GM21423 (cell line): Measurements from ENCODE around the gene RASSF10.

Experiments used
- ATAC-seq: cut with Tn5 transposase; IDR thresholded peaks from one replicate; pipeline ENCODE4 v1.9.1; 2021; ENCODE audit warnings: mild to moderate bottlenecking, moderate library complexity; ENCODE audit not compliant: unreplicated experiment

RASSF10 gene

DNA sequence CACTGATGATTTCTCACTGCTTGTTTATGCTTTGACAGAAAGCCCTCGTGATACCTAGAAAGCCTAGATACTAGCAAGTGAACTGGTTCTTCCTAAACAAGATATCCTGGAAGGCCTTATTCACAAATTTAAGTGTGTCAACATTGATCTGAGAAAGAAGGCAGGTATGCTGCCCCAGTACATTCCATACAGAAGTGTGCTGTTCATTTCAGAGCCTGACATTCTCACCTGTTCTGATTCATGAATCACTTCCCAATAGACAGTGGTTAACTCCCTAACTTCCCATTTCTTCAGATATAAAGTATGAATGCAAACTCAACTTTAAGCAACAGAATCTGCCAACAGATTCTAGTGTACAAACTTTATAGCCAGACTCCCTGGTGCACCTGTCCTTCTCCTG lies 15.5 kb upstream of the RASSF10 start:
- ATAC-seq: no peak

DNA sequence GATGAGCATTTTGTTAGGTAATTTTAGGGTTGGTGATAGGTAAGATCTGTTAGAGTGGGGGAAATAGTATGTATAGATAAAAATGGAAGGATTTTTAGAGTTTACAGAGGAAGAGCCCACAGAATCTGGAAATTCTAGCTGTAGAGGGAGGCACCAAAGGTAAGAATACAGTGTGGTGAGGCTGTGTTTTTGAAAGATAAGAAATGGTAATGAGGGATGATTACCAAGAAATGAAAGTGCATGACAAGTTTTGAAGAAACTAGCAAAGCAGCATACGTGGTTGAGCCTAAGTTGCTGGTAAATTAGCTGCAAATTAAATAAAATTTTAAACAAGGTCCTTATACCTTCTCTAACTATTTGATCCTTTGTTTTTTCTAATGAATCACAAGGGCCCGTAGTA lies 14.6 kb upstream of the RASSF10 start:
- ATAC-seq: no peak

DNA sequence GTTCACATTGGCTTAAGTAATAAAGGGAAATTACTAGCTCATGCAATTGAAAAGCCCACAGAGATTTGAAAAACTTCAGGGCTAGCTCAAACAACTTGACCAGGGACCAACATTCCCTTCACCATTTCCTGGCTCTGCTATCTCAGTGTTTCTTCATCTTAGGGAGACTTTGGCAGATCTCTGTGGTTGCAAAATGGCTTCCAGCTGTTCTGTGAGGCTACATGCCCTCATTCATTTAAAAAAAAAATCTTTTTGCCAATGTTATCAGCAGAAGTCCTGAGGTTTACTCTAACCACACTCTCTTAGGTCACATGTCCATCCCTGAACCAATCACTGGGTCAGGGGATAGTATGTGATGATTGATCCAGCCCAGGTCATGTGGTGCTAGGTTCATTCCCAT lies 13.9 kb upstream of the RASSF10 start:
- no peak for ATAC-seq

DNA sequence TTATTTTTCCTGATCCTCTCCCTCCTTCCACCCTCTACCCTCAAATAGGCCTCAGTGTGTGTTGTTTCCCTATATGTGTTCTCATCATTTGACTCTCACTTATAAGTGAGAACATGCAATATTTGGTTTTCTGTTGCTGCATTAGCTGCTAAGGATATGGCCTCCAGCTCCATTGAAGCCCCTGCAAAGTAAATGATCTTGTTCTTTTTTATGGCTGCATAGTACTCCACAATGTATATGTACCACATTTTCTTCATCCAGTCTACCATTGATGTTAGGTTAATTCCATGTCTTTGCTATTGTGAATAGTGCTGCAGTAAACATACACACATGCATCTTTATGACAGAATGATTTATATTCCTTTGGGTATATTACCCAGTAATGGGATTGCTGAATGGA lies 13.3 kb upstream of the RASSF10 start:
- no peak for ATAC-seq

DNA sequence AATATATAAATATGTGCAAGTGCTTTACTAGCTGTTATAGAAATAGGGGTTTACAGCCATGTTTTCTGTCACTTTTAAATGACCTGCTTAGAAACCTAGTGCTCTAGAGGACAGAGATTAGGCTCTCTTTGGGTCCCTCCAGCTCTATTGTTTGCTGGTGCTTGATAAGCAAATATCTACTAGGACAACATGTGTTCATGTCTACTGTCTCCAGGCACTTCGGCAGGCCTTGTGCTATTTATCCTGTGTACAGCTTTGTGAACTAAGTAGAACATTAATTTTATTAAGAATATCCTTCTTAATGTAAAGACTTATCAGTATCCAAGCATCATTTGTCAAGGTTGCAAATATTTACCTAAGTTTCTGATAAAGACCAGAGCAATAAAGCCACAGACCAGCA lies 11.9 kb upstream of the RASSF10 start:
- no peak for ATAC-seq

DNA sequence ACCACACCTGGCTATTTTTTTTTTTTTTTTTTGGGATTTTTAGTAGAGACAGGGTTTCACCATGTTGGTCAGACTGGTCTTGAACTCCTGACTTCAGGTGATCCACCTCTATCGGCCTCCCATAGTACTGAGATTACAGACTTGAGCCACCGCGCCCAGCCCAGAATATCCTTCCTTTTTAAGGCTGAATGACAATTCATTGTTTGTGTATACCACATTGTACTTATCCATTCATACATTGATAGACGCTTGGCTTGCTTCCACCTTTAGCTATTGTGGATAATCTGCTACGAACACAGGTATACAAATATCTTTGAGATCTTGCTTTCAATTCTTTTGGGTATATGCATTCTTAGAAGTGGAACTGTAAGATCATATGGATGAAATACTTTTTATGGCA lies 10.8 kb upstream of the RASSF10 start:
- ATAC-seq: no peak

DNA sequence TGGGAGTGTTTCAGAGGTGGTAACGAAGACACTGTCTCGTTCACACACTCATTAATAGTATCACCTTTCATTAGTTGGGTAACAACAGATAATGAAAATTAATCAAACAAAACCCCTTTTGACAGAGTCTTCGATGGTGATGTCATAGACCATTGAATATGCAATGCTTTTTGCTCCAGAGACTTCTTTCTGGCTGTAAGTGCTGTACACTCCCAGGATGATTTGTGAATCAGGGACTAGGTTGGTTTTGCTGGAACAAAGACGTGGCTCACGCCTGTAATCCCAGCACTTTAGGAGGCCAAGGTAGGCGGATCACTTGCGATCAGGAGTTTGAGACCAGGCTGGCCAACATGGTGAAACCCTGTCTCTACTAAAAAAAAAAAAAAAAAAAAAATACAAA lies 9.5 kb upstream of the RASSF10 start:
- no peak for ATAC-seq

DNA sequence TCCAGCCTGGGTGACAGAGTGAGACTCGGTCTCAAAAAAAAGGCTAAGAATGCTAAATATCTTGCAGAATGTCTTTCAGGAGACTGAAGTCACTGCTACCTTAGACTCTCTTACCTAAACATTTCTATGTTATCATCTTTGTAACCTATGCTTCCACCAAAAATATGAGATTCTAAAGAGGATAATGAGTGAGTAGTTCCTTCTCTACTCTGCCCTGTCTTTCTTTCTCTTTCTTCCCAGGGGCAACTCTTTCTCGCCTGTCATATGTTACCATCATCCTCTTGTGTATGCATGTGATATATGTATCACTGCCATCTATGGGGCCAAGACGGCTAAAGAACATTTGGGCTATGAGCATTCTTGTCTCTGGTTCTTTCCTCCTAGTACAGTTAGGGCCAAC lies 9.0 kb upstream of the RASSF10 start:
- ATAC-seq: no peak

DNA sequence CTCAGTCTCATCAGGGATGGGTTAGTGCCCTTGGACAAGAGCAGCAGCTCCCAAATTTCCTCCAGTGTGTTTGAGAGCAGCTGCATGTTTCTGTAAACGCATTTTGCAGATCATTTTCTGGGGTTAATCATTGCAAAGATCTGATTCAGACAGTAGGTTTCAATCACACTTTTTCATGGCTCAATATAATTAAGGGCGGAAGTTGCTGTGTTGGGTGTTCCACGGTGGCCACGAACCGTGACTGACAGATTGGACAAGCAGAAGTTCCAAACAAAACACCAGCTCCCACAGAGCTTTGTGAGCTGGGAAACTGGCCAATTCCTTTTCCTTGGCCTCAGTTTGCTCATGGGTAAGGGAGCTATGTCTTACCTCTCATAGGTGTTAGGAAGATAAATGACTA lies 8.4 kb upstream of the RASSF10 start:
- ATAC-seq: no peak

DNA sequence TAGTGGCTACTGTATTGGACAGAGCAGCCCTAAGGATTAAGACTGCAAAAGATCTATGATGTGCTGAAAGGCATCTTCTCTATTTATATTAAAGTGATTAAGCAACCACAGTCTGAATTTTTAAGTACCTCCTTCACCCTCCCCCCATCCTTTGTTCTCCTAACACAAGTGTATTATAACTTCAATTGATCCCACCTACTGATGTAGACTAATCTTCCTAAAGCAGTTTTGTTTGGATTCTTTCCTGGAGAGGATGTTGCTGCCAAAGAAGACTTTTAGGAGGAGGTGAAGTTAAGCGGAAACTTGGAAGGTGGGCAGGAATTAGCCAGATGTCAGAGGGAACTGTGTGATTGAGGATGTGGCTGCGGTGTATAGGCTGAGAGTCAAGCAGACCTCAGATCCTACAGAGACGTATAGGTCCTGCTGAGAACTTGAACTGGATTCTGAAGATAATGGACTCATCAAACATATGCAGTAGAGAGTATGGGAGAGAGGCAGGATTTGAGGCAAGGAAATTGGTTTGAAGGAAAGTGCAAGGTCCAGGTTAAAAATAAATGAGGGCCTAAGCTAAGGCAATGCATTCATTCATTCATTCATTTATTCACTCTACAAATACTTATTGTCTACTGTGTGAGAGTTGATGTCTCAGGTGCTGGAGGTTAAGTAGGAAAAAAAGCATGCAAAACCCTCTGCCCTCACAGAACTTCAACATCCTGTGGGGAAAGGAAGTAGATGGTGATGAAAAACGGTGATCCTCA lies 5.2 kb upstream of the RASSF10 start:
- no peak for ATAC-seq

DNA sequence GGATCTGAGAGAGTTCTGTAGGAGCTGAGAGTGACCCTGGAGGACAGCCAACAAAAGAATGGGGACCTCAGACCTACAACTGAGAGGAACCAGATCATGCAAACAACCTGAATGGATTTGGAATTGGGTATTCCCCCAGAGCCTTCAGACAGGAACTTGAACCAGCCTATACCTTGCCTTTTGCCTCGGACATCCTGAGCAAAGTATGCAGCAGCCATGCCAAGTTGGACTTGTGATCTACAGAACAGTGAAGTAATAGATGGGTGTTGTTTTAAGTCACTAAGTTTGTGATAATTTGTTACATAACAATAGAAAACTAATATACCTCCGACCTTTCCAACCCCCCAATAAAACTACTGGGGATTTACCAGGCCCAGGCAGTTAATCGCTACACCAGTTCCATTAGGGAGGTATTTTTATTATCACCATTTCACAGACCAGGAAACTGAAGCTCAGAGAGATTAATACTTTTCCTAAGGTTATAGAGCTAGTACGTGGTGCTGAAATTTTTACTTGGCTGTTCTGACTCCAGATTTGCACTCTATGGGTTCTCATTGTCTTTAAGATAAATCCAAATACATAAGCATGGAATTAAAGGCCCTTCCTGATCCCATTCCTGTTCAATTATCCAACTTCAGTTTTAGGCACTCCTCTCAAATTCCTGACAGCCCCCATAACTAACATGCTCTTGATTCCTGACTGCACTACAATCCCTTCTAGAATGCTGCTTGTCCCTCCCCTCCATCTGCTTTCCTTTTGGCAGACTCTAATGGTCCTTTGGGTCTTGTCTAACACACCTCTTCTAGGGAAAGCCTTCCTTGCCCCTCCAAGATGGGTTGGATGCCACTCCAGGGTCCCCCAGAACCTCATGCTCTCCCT lies 1.7 kb upstream of the RASSF10 start:
- ATAC-seq: no peak

DNA sequence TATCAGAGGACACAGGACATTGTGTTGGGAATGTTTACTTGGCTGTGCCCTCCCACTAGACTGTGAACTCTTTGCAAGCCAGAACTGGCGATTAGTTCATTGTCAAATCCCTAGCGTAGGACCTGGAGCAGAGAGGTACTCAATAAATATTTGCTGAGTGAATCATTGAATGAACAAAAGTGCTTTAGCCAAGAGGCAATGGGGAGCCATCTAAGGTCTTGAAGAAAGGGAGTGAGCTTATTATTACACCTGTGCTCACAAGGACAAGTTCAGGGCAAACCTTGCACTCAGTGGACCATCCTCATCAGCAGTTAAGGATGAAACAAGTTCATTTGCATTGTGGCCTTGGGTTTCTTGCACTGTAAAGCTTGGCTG lies 1.1 kb upstream of the RASSF10 start:
- ATAC-seq: no peak

DNA sequence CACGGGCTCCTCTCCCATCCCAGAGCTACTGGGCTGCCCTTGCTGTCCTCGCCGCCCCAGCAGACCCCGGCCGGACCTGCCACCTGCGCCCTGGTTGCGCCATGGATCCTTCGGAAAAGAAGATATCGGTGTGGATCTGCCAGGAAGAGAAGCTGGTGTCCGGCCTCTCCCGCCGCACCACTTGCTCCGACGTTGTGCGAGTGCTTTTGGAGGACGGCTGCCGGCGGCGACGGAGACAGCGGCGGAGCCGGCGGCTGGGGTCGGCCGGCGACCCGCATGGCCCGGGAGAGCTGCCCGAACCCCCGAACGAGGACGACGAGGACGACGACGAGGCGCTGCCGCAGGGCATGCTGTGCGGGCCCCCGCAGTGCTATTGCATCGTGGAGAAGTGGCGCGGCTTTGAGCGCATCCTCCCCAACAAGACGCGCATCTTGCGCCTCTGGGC lies 382 bp downstream of the RASSF10 start:
- ATAC-seq: no peak

DNA sequence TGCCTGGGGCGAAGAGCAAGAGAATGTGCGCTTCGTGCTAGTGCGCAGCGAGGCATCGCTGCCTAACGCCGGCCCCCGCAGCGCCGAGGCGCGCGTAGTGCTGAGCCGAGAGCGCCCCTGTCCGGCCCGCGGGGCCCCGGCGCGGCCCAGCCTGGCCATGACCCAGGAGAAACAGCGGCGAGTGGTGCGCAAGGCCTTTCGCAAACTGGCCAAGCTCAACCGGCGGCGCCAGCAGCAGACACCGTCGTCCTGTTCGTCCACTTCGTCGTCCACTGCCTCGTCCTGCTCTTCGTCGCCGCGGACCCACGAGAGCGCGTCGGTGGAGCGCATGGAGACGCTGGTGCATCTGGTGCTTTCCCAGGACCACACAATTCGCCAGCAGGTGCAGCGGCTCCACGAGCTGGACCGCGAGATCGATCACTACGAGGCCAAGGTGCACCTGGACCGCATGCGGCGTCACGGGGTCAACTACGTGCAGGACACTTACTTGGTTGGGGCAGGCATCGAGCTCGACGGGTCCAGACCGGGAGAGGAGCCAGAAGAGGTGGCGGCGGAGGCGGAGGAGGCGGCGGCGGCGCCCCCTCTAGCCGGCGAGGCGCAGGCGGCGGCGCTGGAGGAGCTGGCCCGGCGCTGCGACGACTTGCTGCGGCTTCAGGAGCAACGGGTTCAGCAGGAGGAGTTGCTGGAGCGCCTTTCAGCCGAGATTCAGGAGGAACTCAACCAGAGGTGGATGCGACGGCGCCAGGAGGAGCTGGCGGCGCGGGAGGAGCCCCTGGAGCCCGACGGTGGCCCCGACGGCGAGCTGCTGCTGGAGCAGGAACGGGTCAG lies 1.0 kb downstream of the RASSF10 start:
- ATAC-seq: no peak

DNA sequence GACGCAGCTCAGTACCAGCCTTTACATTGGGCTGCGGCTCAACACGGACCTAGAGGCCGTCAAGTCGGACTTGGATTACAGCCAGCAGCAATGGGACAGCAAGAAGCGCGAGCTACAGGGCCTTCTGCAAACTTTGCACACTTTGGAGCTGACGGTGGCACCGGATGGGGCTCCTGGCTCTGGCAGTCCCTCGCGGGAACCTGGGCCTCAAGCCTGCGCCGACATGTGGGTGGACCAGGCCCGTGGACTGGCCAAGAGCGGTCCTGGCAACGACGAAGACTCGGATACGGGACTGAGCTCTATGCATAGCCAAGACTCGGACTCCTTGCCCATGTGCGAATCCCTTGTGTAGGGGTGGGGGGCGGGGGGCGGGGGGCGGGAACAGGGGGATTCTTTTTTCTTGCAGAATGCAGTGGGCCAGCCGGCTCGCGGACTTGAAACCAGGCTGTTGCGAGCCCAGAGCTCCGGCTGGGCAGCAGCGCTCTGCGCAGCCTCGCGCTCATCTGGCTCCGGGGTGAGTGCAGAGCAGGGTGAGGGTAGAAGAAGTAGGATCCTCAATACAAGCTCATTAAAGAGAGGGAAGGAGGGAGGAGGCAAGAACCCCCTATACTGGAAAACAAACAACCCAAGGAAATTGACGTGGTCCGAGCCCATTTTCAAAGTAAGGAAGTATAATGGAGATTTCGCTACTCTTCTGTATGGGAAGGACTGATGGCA lies 1.8 kb downstream of the RASSF10 start:
- ATAC-seq: no peak

DNA sequence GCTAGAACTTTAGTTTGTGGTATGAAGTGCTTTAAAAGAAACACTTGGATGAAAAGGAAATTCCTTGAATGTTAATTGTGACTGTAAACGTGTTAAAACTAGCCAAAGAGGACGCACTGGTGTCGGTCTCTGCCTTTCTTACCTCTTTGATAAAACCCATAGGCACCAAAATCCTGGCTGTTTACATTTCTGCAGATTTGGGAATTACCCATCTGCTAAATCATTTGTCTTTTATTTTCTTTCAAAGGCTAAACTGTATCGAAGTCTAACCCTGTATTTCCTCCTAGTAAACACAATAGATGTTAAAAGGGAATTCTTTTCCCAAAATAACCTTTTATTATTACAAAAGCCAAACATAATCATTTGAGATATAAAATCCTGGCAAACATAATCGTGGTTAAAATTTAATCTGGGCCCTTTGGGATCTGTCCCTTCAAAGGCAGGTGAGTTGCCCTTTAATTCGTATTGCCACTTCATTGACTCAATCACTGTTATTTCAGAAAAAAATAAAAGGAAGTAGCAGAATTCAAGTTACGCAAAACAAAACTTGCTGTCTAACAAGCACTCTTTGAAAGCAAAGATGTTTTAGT lies 2.4 kb downstream of the RASSF10 start:
- no peak for ATAC-seq

DNA sequence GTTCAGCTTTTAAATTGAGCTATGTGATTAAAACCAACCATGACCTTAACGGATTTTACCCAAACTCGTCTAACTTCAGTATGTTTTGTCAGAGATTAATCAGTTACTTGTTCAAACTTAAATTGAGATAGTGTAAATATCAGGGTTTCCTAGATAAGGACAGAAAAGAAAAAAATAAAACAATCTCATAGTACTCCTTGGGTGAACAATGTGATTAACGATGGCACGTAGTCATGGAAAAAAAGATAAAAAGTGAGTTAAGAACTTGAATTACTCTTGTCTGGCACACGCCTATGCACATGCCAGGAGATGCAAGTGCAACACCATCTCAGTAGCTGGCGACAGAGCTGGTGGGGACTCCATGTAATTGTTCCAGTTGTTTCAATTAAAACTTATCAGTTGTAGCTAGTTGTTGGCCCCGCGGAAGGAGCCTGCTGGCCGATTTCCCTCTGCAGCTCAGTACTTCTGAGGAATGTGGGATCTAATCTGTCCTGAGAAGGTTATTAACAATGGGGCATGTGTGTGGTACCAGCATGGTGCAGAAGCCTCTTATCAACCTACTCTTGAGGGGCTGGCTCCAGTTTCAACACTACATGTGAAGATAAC lies 3.0 kb downstream of the RASSF10 start:
- ATAC-seq: no peak

DNA sequence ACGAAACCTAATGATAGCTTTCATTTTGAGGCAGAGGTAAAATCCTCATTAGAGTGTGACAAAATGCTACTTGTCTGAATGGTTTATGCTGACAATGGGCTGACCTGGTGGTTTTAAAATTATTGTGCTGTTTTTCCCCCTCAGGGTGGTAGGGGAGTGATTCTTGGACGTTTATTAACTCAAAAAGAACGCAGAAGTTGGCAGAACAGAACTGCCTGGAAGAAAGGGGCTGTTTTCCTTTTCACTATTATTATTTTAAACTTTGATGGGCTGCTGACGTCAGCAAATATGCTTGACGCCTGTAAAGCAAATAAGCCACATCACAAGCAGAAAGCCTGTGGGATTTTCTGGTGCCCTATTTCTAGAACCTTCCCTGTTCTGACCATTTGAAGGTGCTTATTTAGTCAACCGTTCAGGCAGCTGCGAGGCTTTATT lies 4.0 kb downstream of the RASSF10 start:
- ATAC-seq: no peak

DNA sequence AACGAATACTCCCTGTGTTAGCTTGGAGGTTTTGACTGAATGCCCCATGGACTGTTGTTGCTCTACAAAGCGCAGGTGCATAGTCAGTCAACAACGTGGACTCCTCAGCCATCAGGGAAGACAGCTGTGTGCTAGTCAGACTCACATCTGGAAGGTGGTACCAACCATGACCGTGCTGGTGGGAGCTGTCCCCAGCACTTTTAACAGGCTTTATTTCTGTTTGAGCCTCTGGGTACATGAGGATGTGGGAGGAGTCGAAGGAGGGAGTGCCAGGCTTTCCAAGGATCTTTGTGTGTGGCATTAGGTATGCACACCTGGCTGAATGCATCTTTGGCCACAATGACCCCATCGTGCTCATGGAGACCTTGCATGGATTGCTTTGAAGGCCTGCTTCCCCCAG lies 6.6 kb downstream of the RASSF10 start:
- ATAC-seq: no peak

DNA sequence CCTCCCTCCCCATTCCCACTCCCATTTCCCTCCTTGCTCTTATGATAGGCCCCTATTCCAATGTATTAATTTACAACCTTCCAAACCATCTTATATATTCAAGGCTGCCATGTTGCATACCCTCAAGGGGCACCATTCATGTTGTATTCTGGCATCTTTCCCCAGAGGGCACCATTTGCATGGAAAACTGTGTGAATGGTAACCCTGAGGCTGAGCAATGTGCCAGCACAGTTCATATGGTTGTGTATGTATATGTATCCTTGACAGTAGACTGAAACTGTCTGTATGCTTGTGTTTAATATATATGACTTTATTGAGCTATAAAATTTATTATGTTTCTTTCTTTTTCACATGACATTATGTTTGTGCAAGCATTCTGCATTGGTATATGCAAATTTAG lies 7.3 kb downstream of the RASSF10 start:
- ATAC-seq: no peak
